Thyroid gland (tissue), 4 donors: ENCODE results near the gene SPANXB1. TPM values are rescaled to one million over a fixed set of nuclear protein-coding genes. Genes with fewer than 3 reads are reported as not detected.
"Not testable (repeated sequence)": the region's sequence is repeated elsewhere in the genome, so short reads cannot be mapped to it uniquely, and the experiment has no call there.

ENCODE experiments used
- DNase-seq, 2 donors: peaks; one replicate each; pipeline ENCODE4 v3.0.0-alpha.2; 2019
- H3K27ac ChIP-seq, 3 donors: fragments of 200-600 bp; sonication (generic); 1 replicate in 2 of 3; 2 replicates in 1 of 3; pipeline ENCODE4 v1.5.1; 2016 to 2019; ENCODE audit warnings: mild to moderate bottlenecking in 1 of 3, moderate library complexity in 1 of 3
- H3K27me3 ChIP-seq: fragments of 200-600 bp; sonication (generic); one replicate; pipeline ENCODE4 v1.5.1; 2019
- H3K36me3 ChIP-seq, 2 donors: fragments of 200-600 bp; sonication (generic); one replicate each; pipeline ENCODE4 v1.5.1; 2016 to 2019
- H3K4me1 ChIP-seq, 2 donors: fragments of 200-600 bp; sonication (generic); one replicate each; pipeline ENCODE4 v1.5.1; 2017 to 2019
- H3K4me3 ChIP-seq, 3 donors: fragments of 200-600 bp; sonication (generic); replicated peaks in 1 of 3; 1 replicate in 2 of 3; 2 replicates in 1 of 3; pipeline ENCODE4 v1.5.1; 2016; ENCODE audit warnings: mild to moderate bottlenecking in 1 of 3
- H3K9me3 ChIP-seq: fragments of 200-600 bp; sonication (generic); one replicate; pipeline ENCODE4 v1.5.1; 2017
- POLR2A ChIP-seq, 2 donors: fragments of 450-650 bp; IDR thresholded peaks; one replicate each; pipeline ENCODE4 v1.6.1; 2017; ENCODE audit warnings: antibody characterized with exemption in 2 of 2, mild to moderate bottlenecking in 2 of 2, moderate library complexity in 1 of 2
- WGBS, 2 donors: methylation state at CpG; one replicate each; pipeline ENCODE4 v1.1.5; 2017; 5-methylcytosine and 5-hydroxymethylcytosine counted together
- intact Hi-C: fragments of 100-400 bp; cut with DNase I; formaldehyde crosslinking; loops from one replicate; pipeline ENCODE4 v1.15.1; 2023
- total RNA-seq, 4 donors: library from RNA; depleted of rRNA; stranded (reverse); fragments of >200 nt; gene quantifications; one replicate each; pipeline ENCODE4 v1.2.3, GENCODE V29; 2016
- TF ChIP-seq, protein P1 (sequence below), 6 experiments: fragments of 200-600 bp in 3 of 6; fragments of 450-650 bp in 3 of 6; sonication (generic) in 3 of 6; IDR thresholded peaks; one replicate each; pipeline ENCODE4 v1.5.1; 2016 to 2019; ENCODE audit warnings: antibody characterized with exemption in 6 of 6, mild to moderate bottlenecking in 2 of 6, inconsistent platforms in 1 of 6, moderate library complexity in 1 of 6

SPANXB1 gene, protein sequence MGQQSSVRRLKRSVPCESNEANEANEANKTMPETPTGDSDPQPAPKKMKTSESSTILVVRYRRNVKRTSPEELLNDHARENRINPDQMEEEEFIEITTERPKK
- total RNA-seq = not detected

DNA sequence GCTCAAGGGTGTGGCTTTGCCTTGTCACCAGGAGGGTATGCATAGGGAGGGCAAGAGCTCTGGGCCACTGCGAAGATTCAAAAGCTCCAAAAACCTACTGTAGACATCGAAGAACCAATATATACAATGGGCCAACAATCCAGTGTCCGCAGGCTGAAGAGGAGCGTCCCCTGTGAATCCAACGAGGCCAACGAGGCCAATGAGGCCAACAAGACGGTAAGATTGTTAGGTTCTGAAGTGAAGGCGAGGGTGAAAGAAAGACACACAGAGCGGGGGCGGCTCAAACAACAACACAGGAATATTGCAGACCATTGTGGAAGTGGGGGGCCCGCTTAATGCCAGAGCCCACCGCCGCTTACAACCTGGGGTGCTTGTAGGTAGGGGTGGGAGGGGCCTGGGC lies at the start of gene SPANXB1:
Gene SPANXB1, plus strand, starts transcription at position 27 of the 400 bp plus-strand sequence. Its CDS starts 100 bp downstream, at position 127.
- H3K27me3 ChIP-seq, H3K27ac ChIP-seq, H3K4me3 ChIP-seq, H3K9me3 ChIP-seq, DNase-seq, H3K36me3 ChIP-seq, intact Hi-C loops, H3K4me1 ChIP-seq: not testable (repeated sequence)
- WGBS, 2 donors = 95 to 98% methylated on average over 12 to 13 of the region's 13 CpGs

DNA sequence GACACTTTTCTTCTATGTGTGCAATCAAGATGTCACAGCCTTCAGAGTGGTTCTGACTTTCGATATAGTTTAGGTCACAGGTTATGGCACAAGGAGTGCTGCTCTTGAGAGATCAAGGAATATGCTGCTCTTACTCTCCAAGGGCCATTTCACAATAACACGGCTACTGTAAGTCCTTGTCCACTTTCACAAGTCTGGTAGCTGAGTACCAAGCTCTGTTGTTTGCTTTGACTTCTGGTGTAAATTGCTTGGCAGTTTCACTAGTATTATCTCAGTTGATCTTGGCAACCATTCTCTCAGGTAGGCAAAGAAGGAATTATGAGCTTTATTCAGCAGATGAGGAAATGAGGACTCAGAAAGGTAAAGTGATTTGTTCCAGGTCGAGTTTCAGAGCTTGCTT lies 35.4 kb upstream of the SPANXB1 start:
- Histone ChIP-seq H3K27me3 (no peaks in the 10 kb centered on the region), H3K4me3 (no peak overlapping the region), H3K4me1 (no peaks in the 10 kb centered on the region), H3K36me3 (no peaks in the 10 kb centered on the region), H3K27ac (no peak overlapping the region), H3K9me3 (no peaks in the 10 kb centered on the region)
- TF ChIP-seq POLR2A (IDR thresholded peaks at IDR 0.05) = no peak
- TF ChIP-seq, protein P1, sequence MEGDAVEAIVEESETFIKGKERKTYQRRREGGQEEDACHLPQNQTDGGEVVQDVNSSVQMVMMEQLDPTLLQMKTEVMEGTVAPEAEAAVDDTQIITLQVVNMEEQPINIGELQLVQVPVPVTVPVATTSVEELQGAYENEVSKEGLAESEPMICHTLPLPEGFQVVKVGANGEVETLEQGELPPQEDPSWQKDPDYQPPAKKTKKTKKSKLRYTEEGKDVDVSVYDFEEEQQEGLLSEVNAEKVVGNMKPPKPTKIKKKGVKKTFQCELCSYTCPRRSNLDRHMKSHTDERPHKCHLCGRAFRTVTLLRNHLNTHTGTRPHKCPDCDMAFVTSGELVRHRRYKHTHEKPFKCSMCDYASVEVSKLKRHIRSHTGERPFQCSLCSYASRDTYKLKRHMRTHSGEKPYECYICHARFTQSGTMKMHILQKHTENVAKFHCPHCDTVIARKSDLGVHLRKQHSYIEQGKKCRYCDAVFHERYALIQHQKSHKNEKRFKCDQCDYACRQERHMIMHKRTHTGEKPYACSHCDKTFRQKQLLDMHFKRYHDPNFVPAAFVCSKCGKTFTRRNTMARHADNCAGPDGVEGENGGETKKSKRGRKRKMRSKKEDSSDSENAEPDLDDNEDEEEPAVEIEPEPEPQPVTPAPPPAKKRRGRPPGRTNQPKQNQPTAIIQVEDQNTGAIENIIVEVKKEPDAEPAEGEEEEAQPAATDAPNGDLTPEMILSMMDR (IDR thresholded peaks at IDR 0.05) = no peak
- intact Hi-C loops = no loop called here
- DNase-seq = no peak
- 31 to 39% methylated on average over 2 to 3 of the region's 3 CpGs for WGBS, 2 donors

DNA sequence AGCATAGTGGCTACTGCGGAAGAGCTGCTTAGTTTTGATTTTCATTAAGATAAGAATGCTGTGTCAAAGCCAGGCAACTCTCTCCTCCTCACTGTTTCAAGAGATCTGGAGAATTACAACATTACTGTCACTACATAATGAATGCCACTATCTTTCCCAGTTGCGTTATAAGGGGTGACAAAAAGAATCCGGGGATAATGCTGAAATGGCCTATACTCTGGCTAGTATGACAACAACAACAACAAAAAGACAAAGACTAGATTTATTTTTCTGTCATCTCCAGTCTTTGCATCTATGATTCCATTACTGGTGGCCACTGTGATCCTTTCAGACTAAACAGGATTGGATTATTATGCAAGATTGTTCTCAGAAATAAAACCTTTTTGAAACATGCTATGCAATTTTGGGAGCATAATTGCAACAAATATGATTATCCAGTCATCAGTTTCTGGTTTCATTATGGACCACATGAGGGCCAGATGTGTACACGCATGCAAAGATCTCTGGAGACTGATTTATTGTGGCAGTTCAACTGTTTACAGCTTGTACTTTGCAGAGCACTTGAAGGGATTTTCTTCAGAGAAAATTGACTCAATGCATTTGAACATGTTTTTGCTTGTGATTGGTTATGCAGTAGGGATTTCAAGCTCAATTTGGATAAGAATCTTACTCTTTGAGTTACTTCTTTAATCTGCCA lies 31.1 kb upstream of the SPANXB1 start:
- no peak for DNase-seq
- WGBS, 2 donors = 74 to 78% methylated on average over 3 to 4 of the region's 4 CpGs
- Histone ChIP-seq H3K4me1 (no peaks in the 10 kb centered on the region), H3K9me3 (no peaks in the 10 kb centered on the region), H3K36me3 (no peaks in the 10 kb centered on the region), H3K27ac (no peak overlapping the region), H3K27me3 (no peaks in the 10 kb centered on the region), H3K4me3 (no peak overlapping the region)
- no peak for TF ChIP-seq POLR2A (IDR thresholded peaks at IDR 0.05)
- intact Hi-C loops = no loop called here

DNA sequence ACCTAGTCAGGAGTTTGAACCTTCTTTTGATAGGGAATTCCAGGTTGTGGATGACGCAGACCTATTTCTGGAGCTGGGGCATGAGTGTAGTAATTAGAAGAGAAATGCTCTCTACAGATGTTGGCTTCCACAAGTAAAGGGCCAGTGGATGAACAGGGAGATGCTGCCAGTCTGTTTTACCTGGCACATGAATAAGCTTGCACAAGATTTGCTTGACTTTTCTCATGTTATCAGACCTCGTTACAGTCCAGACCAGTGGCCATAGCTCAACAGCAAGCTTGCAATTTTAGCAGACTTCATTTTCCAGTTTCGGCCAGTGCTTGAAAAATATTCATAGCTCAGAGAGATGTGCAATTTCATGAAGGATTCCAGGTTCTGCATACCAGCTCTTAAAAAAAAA lies 26.9 kb upstream of the SPANXB1 start:
- Histone ChIP-seq H3K27ac (no peak overlapping the region), H3K9me3 (no peaks in the 10 kb centered on the region), H3K4me1 (no peaks in the 10 kb centered on the region), H3K4me3 (no peak overlapping the region), H3K27me3 (no peaks in the 10 kb centered on the region), H3K36me3 (no peaks in the 10 kb centered on the region)
- WGBS, 2 donors = 81 to 92% methylated on average over 2 to 3 of the region's 3 CpGs
- no peak for TF ChIP-seq POLR2A (IDR thresholded peaks at IDR 0.05)
- TF ChIP-seq, protein P1 (IDR thresholded peaks at IDR 0.05) = no peak
- intact Hi-C loops = no loop called here
- no peak for DNase-seq

DNA sequence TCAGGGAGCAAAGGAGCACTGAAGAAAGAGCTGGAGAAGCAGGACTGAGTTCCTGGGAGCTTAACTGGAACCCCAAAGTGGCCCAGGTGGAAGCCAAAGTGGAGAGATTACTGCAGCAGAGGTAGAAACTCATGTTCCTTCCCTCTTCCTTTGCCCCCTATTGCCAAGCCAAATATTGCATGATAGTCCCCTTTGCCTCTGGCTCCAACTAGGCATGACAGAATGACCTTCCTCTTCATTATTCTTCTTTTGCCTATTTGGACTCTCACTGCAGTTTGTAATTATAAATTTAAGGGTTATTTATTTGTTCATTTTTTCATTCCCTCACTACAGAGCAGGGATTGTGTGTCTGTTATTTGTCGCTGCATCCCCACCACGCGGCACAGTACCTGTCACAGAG lies 22.1 kb upstream of the SPANXB1 start:
- intact Hi-C loops = no loop called here
- no peak overlapping the region for H3K27ac ChIP-seq
- 90 to 91% methylated on average over 3 of the region's 3 CpGs for WGBS, 2 donors
- no peaks in the 10 kb centered on the region for H3K4me1 ChIP-seq
- DNase-seq = no peak
- no peaks in the 10 kb centered on the region for H3K36me3 ChIP-seq
- TF ChIP-seq POLR2A (IDR thresholded peaks at IDR 0.05) = no peak
- TF ChIP-seq, protein P1 (IDR thresholded peaks at IDR 0.05) = no peak
- no peaks in the 10 kb centered on the region for H3K27me3 ChIP-seq
- no peaks in the 10 kb centered on the region for H3K9me3 ChIP-seq
- no peak overlapping the region for H3K4me3 ChIP-seq

DNA sequence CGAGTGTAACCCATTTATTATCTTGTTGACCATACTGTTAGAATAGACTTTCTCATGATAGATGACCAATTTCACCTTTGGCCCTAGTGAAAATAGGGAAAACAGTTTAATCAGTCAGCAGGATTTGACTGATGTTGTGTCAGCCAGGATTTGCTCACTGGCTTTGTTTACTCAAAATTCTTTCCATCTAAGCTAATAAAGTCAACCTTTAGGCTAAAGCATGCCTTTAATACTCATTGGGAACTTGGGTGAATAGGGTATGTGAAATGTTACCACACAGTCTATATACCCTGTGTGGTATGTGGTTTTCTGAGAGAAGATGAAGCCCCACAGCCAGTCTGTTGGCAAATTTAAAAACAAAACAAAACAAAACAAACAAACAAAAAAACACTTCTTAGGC lies 18.7 kb upstream of the SPANXB1 start:
- Histone ChIP-seq H3K27me3 (no peaks in the 10 kb centered on the region), H3K4me1 (no peaks in the 10 kb centered on the region), H3K27ac (no peak overlapping the region), H3K4me3 (no peak overlapping the region), H3K36me3 (no peaks in the 10 kb centered on the region), H3K9me3 (no peaks in the 10 kb centered on the region)
- intact Hi-C loops = no loop called here
- TF ChIP-seq, protein P1 (IDR thresholded peaks at IDR 0.05) = no peak
- no peak for TF ChIP-seq POLR2A (IDR thresholded peaks at IDR 0.05)
- DNase-seq = no peak
- 80 to 81% methylated on average over 1 of the region's 1 CpG for WGBS, 2 donors

DNA sequence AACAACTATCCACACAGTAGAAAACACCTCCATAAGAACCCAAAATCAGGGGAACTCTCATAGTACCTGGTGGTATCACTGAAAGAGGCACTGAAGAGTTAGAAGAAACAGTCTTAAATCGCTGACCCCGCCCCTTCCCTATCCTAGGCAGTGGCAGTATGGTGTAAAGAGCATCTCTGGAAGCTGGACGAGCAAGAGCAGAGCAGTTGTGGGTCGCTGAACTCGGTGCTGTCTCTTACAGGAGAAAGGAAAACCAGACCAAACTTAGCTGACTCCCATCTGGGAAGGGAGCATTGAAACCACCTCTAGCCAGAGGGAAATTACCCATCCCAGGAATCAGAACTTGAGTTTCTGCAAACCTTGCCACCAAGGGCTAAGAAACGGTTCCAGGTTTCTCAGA lies 2.8 kb downstream of the SPANXB1 start:
- H3K36me3 ChIP-seq, H3K27me3 ChIP-seq, H3K9me3 ChIP-seq, H3K27ac ChIP-seq, DNase-seq, intact Hi-C loops, H3K4me1 ChIP-seq, H3K4me3 ChIP-seq: not testable (repeated sequence)
- WGBS, 2 donors = 45 to 74% methylated on average over 2 to 5 of the region's 6 CpGs

DNA sequence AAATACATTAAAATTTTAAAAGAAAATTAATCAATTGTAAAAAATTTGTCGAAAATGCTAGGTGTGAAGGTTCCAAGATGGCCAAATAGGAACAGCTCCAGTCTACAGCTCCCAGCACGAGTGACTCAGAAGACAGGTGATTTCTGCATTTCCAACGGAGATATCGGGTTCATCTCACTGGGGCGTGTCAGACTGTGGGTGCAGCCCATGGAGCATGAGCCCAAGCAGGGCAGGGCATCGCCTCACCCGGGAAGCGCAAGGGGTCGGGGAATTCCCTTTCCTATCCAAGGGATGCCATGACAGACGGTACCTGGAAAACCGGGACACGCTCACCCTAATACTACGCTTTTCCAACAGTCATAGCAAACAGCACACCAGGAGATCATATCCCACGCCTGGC lies 41.9 kb downstream of the SPANXB1 start:
- intact Hi-C loops, H3K27me3 ChIP-seq, H3K4me3 ChIP-seq, DNase-seq, H3K4me1 ChIP-seq, H3K9me3 ChIP-seq, H3K36me3 ChIP-seq, H3K27ac ChIP-seq: not testable (repeated sequence)
- WGBS, 2 donors = 81 to 88% methylated on average over 2 to 6 of the region's 14 CpGs

DNA sequence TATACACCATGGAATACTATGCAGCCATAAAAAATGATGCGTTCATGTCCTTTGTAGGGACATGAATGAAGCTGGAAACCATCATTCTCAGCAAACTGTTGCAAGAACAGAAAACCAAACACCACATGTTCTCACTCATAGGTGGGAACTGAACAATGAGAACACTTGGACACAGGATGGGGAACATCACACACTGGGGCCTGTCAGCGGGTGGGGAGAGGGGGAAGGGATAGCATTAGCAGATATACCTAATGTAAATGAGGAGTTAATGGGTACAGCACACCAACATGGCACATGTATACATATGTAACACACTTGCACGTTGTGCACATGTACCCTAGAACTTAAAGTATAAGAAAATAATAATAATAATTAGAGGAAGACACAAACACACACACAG lies 47.5 kb downstream of the SPANXB1 start:
- 93 to 95% methylated on average over 3 of the region's 3 CpGs for WGBS, 2 donors
- DNase-seq, H3K4me1 ChIP-seq, H3K27ac ChIP-seq, intact Hi-C loops, H3K4me3 ChIP-seq, H3K27me3 ChIP-seq, H3K9me3 ChIP-seq, H3K36me3 ChIP-seq: not testable (repeated sequence)
